GM23338 (cell line): ENCODE results near the gene PIGB. TPM values are rescaled to one million over a fixed set of nuclear protein-coding genes. Genes with fewer than 3 reads are reported as not detected.

Experiments used
- ATAC-seq: fragments of 200-7000 bp; cut with Tn5 transposase; 3 replicates; pipeline ENCODE4 v1.9.1; 2020
- DNase-seq: peaks from one replicate; pipeline ENCODE4 v3.0.0-alpha.2; 2015; ENCODE audit warnings: low spot score
- H2AFZ ChIP-seq: fragments of 200-600 bp; sonication (generic); 2 replicates; pipeline ENCODE4 v1.8.0; 2016; ENCODE audit warnings: antibody characterized with exemption, mild to moderate bottlenecking, moderate library complexity
- H3F3A ChIP-seq: fragments of 200-600 bp; sonication (generic); replicated peaks from 2 replicates; pipeline ENCODE4 v1.8.0; 2017; ENCODE audit warnings: antibody characterized with exemption, mixed run types, low read depth
- H3K27ac ChIP-seq: fragments of 200-600 bp; sonication (generic); 2 replicates; pipeline ENCODE4 v1.6.1; 2016; ENCODE audit warnings: low read depth
- H3K27me3 ChIP-seq: fragments of 200-600 bp; sonication (generic); 2 replicates; pipeline ENCODE4 v1.8.0; 2016; ENCODE audit warnings: mild to moderate bottlenecking, mixed run types, moderate library complexity; ENCODE audit not compliant: insufficient read depth
- H3K36me3 ChIP-seq: fragments of 200-600 bp; sonication (generic); 2 replicates; pipeline ENCODE4 v1.8.0; 2016; ENCODE audit warnings: mild to moderate bottlenecking; ENCODE audit not compliant: insufficient read depth
- H3K4me1 ChIP-seq: fragments of 200-600 bp; sonication (generic); 2 replicates; pipeline ENCODE4 v1.8.0; 2016; ENCODE audit warnings: mild to moderate bottlenecking, moderate library complexity; ENCODE audit not compliant: insufficient read depth
- H3K4me2 ChIP-seq: fragments of 200-600 bp; sonication (generic); 2 replicates; pipeline ENCODE4 v1.7.1; 2017; ENCODE audit warnings: mixed run types
- H3K4me3 ChIP-seq: fragments of 200-600 bp; sonication (generic); 2 replicates; pipeline ENCODE4 v1.6.1; 2016; ENCODE audit warnings: mixed run types
- H3K79me2 ChIP-seq: fragments of 200-600 bp; sonication (generic); replicated peaks from 2 replicates; pipeline ENCODE4 v1.8.0; 2017; ENCODE audit warnings: mild to moderate bottlenecking; ENCODE audit not compliant: insufficient read depth
- H3K9me2 ChIP-seq: fragments of 200-600 bp; sonication (generic); 2 replicates; pipeline ENCODE4 v1.8.0; 2017; ENCODE audit not compliant: insufficient read depth
- H4K20me1 ChIP-seq: fragments of 200-600 bp; sonication (generic); replicated peaks from 2 replicates; pipeline ENCODE4 v1.8.0; 2017; ENCODE audit warnings: mild to moderate bottlenecking; ENCODE audit not compliant: insufficient read depth
- H3K27ac Mint-ChIP-seq: 2 replicates; pipeline ENCODE4 v1.8.0; 2020; ENCODE audit warnings: inconsistent platforms, mild to moderate bottlenecking, moderate library complexity, mixed read lengths
- H3K27me3 Mint-ChIP-seq: 3 replicates; pipeline ENCODE4 v1.8.0; 2022; ENCODE audit warnings: low read depth, mild to moderate bottlenecking, moderate library complexity, mixed read lengths, inconsistent platforms; ENCODE audit not compliant: insufficient read depth, poor library complexity
- H3K36me3 Mint-ChIP-seq: 3 replicates; pipeline ENCODE4 v1.8.0; 2021; ENCODE audit warnings: low read depth, mild to moderate bottlenecking, inconsistent platforms, moderate library complexity, mixed read lengths
- H3K4me1 Mint-ChIP-seq: 3 replicates; pipeline ENCODE4 v1.8.0; 2020; ENCODE audit warnings: mild to moderate bottlenecking, inconsistent platforms, mixed read lengths
- H3K4me3 Mint-ChIP-seq: 3 replicates; pipeline ENCODE4 v1.8.0; 2021; ENCODE audit warnings: moderate library complexity, mild to moderate bottlenecking, inconsistent platforms, mixed read lengths
- H3K9me3 Mint-ChIP-seq: 3 replicates; pipeline ENCODE4 v1.8.0; 2020; ENCODE audit warnings: moderate library complexity, mild to moderate bottlenecking, inconsistent platforms, mixed read lengths
- CREB1 ChIP-seq: fragments of 250-450 bp; sonication (Bioruptor Pico); IDR thresholded peaks from 2 replicates; pipeline ENCODE4 v1.5.0; 2020; ENCODE audit warnings: low read depth, mild to moderate bottlenecking, moderate library complexity
- EZH2 ChIP-seq: fragments of 200-600 bp; sonication (generic); IDR thresholded peaks from one replicate; pipeline ENCODE4 v1.8.0; 2017; ENCODE audit warnings: antibody characterized with exemption, mild to moderate bottlenecking, low read depth; ENCODE audit not compliant: unreplicated experiment
- EZH2phosphoT487 ChIP-seq: fragments of 200-600 bp; sonication (generic); IDR thresholded peaks from one replicate; pipeline ENCODE4 v1.8.1; 2018; ENCODE audit warnings: antibody characterized with exemption; ENCODE audit not compliant: unreplicated experiment
- NANOG ChIP-seq: IDR thresholded peaks from 2 replicates; pipeline ENCODE4 v1.6.1; 2016; ENCODE audit warnings: antibody characterized with exemption, borderline replicate concordance
- POLR2AphosphoS5 ChIP-seq: IDR thresholded peaks from 2 replicates; pipeline ENCODE4 v1.6.1; 2016; ENCODE audit warnings: antibody characterized with exemption, low read depth
- STAT1 ChIP-seq: IDR thresholded peaks from one replicate; pipeline ENCODE4 v1.6.1; 2016; ENCODE audit warnings: antibody characterized with exemption; ENCODE audit not compliant: unreplicated experiment
- ZNF114 ChIP-seq: fragments of 250-450 bp; sonication (Bioruptor Pico); IDR thresholded peaks from 2 replicates; pipeline ENCODE4 v1.5.0; 2020; ENCODE audit warnings: mild to moderate bottlenecking, moderate library complexity
- ZNF331 ChIP-seq: fragments of 250-450 bp; sonication (Bioruptor Pico); IDR thresholded peaks from 2 replicates; pipeline ENCODE4 v1.5.0; 2020; ENCODE audit warnings: low read depth, mild to moderate bottlenecking, moderate library complexity
- polyA plus RNA-seq: library from polyadenylated mRNA; unstranded; fragments of >200 nt; fragmentation: Nextera tagmentation; extraction: Ambion mirVana; gene quantifications from 2 replicates; pipeline ENCODE4 v1.2.1, GENCODE V29; 2016
- total RNA-seq: library from RNA; depleted of rRNA; stranded (reverse); fragments of >200 nt; shearing (Covaris generic); gene quantifications from 2 replicates; pipeline ENCODE4 v1.2.3, GENCODE V29; 2014
- TF ChIP-seq, protein P1 (sequence below), 2 experiments: fragments of 200-600 bp in 1 of 2; sonication (generic) in 1 of 2; conservative IDR thresholded peaks; 2 replicates each; pipeline versions ENCODE4 v1.5.1 to v1.6.1; 2016 to 2017; ENCODE audit warnings: antibody characterized with exemption in 2 of 2, low read depth in 2 of 2, mild to moderate bottlenecking in 2 of 2, moderate library complexity in 1 of 2
- TF ChIP-seq, protein P2 (sequence below): IDR thresholded peaks from 2 replicates; pipeline ENCODE4 v1.6.1; 2016; ENCODE audit warnings: antibody characterized with exemption
- TF ChIP-seq, protein P3 (sequence below): IDR thresholded peaks from one replicate; pipeline ENCODE4 v1.6.1; 2018; ENCODE audit warnings: antibody characterized with exemption; ENCODE audit not compliant: unreplicated experiment
- TF ChIP-seq, protein P4 (sequence below): fragments of 250-450 bp; sonication (Bioruptor Pico); IDR thresholded peaks from 2 replicates; pipeline ENCODE4 v1.5.0; 2020; ENCODE audit warnings: mild to moderate bottlenecking, moderate library complexity

Gene PIGB
- total and polyA plus RNA-seq, 2 experiments from 2014 or later = 6.1 to 9.0 TPM

DNA sequence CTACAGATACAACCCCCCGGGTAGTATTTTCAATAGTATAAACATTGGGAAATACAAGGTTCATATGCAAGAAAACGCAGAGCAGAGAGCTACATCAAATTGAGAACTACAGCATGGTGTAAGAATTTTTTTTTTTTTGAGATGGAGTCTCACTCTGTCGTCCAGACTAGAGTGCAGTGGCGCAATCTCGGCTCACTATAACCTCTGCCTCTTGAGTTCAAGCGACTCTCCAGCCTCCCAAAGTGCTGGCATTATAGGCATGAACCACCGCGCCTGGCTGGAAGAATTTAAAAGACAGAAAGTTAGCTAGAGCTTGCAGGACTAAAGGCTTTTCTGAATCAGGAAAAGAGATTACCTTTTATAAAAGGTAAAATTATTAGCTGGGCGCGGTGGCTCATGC is 42.0 kb downstream of the PIGB start:
- H3F3A ChIP-seq = no peaks in the 10 kb centered on the region
- no peak overlapping the region for H2AFZ ChIP-seq
- H3K9me3 Mint-ChIP-seq = no peaks in the 10 kb centered on the region; the same call in 2 of the 3 replicates
- no peaks in the 10 kb centered on the region for H3K27me3 ChIP-seq
- H3K36me3 Mint-ChIP-seq = no peaks in the 10 kb centered on the region
- H4K20me1 ChIP-seq = no peaks in the 10 kb centered on the region
- H3K4me1 Mint-ChIP-seq = peaks cover 9% of the 10 kb centered on the region; the same call in 2 of the 3 replicates
- no peaks in the 10 kb centered on the region for H3K9me2 ChIP-seq
- DNase-seq (no peak), ATAC-seq (no peak)
- H3K27me3 Mint-ChIP-seq = no peaks in the 10 kb centered on the region
- H3K4me3 Mint-ChIP-seq = no peak overlapping the region
- no peak overlapping the region; the same call in 1 of the 2 replicates for H3K27ac ChIP-seq
- no peaks in the 10 kb centered on the region; the same call in 1 of the 2 replicates for H3K4me1 ChIP-seq
- H3K4me2 ChIP-seq = no peak overlapping the region
- TF ChIP-seq CREB1 (no peak), EZH2phosphoT487 (no peak), ZNF331 (CRISPR knock-in tag) (no peak), POLR2AphosphoS5 (no peak), STAT1 (no peak), ZNF114 (CRISPR knock-in tag) (no peak), EZH2 (no peak), NANOG (no peak)
- TF ChIP-seq, protein P1, sequence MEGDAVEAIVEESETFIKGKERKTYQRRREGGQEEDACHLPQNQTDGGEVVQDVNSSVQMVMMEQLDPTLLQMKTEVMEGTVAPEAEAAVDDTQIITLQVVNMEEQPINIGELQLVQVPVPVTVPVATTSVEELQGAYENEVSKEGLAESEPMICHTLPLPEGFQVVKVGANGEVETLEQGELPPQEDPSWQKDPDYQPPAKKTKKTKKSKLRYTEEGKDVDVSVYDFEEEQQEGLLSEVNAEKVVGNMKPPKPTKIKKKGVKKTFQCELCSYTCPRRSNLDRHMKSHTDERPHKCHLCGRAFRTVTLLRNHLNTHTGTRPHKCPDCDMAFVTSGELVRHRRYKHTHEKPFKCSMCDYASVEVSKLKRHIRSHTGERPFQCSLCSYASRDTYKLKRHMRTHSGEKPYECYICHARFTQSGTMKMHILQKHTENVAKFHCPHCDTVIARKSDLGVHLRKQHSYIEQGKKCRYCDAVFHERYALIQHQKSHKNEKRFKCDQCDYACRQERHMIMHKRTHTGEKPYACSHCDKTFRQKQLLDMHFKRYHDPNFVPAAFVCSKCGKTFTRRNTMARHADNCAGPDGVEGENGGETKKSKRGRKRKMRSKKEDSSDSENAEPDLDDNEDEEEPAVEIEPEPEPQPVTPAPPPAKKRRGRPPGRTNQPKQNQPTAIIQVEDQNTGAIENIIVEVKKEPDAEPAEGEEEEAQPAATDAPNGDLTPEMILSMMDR (conservative IDR thresholded peaks at IDR 0.05; ENCODE audit: low read depth in 2 of 2) = no peak
- TF ChIP-seq, protein P2, sequence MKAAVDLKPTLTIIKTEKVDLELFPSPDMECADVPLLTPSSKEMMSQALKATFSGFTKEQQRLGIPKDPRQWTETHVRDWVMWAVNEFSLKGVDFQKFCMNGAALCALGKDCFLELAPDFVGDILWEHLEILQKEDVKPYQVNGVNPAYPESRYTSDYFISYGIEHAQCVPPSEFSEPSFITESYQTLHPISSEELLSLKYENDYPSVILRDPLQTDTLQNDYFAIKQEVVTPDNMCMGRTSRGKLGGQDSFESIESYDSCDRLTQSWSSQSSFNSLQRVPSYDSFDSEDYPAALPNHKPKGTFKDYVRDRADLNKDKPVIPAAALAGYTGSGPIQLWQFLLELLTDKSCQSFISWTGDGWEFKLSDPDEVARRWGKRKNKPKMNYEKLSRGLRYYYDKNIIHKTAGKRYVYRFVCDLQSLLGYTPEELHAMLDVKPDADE = no peak
- TF ChIP-seq, protein P3, sequence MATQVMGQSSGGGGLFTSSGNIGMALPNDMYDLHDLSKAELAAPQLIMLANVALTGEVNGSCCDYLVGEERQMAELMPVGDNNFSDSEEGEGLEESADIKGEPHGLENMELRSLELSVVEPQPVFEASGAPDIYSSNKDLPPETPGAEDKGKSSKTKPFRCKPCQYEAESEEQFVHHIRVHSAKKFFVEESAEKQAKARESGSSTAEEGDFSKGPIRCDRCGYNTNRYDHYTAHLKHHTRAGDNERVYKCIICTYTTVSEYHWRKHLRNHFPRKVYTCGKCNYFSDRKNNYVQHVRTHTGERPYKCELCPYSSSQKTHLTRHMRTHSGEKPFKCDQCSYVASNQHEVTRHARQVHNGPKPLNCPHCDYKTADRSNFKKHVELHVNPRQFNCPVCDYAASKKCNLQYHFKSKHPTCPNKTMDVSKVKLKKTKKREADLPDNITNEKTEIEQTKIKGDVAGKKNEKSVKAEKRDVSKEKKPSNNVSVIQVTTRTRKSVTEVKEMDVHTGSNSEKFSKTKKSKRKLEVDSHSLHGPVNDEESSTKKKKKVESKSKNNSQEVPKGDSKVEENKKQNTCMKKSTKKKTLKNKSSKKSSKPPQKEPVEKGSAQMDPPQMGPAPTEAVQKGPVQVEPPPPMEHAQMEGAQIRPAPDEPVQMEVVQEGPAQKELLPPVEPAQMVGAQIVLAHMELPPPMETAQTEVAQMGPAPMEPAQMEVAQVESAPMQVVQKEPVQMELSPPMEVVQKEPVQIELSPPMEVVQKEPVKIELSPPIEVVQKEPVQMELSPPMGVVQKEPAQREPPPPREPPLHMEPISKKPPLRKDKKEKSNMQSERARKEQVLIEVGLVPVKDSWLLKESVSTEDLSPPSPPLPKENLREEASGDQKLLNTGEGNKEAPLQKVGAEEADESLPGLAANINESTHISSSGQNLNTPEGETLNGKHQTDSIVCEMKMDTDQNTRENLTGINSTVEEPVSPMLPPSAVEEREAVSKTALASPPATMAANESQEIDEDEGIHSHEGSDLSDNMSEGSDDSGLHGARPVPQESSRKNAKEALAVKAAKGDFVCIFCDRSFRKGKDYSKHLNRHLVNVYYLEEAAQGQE = no peak
- TF ChIP-seq, protein P4, sequence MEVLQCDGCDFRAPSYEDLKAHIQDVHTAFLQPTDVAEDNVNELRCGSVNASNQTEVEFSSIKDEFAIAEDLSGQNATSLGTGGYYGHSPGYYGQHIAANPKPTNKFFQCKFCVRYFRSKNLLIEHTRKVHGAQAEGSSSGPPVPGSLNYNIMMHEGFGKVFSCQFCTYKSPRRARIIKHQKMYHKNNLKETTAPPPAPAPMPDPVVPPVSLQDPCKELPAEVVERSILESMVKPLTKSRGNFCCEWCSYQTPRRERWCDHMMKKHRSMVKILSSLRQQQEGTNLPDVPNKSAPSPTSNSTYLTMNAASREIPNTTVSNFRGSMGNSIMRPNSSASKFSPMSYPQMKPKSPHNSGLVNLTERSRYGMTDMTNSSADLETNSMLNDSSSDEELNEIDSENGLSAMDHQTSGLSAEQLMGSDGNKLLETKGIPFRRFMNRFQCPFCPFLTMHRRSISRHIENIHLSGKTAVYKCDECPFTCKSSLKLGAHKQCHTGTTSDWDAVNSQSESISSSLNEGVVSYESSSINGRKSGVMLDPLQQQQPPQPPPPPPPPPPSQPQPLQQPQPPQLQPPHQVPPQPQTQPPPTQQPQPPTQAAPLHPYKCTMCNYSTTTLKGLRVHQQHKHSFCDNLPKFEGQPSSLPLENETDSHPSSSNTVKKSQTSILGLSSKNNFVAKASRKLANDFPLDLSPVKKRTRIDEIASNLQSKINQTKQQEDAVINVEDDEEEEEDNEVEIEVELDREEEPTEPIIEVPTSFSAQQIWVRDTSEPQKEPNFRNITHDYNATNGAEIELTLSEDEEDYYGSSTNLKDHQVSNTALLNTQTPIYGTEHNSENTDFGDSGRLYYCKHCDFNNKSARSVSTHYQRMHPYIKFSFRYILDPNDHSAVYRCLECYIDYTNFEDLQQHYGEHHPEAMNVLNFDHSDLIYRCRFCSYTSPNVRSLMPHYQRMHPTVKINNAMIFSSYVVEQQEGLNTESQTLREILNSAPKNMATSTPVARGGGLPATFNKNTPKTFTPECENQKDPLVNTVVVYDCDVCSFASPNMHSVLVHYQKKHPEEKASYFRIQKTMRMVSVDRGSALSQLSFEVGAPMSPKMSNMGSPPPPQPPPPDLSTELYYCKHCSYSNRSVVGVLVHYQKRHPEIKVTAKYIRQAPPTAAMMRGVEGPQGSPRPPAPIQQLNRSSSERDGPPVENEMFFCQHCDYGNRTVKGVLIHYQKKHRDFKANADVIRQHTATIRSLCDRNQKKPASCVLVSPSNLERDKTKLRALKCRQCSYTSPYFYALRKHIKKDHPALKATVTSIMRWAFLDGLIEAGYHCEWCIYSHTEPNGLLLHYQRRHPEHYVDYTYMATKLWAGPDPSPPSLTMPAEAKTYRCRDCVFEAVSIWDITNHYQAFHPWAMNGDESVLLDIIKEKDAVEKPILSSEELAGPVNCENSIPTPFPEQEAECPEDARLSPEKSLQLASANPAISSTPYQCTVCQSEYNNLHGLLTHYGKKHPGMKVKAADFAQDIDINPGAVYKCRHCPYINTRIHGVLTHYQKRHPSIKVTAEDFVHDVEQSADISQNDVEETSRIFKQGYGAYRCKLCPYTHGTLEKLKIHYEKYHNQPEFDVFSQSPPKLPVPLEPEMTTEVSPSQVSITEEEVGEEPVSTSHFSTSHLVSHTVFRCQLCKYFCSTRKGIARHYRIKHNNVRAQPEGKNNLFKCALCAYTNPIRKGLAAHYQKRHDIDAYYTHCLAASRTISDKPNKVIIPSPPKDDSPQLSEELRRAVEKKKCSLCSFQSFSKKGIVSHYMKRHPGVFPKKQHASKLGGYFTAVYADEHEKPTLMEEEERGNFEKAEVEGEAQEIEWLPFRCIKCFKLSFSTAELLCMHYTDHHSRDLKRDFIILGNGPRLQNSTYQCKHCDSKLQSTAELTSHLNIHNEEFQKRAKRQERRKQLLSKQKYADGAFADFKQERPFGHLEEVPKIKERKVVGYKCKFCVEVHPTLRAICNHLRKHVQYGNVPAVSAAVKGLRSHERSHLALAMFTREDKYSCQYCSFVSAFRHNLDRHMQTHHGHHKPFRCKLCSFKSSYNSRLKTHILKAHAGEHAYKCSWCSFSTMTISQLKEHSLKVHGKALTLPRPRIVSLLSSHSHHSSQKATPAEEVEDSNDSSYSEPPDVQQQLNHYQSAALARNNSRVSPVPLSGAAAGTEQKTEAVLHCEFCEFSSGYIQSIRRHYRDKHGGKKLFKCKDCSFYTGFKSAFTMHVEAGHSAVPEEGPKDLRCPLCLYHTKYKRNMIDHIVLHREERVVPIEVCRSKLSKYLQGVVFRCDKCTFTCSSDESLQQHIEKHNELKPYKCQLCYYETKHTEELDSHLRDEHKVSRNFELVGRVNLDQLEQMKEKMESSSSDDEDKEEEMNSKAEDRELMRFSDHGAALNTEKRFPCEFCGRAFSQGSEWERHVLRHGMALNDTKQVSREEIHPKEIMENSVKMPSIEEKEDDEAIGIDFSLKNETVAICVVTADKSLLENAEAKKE (CRISPR knock-in tag) = no peak
- no peak overlapping the region for H3K4me3 ChIP-seq
- no peaks in the 10 kb centered on the region for H3K36me3 ChIP-seq
- no peak overlapping the region for H3K27ac Mint-ChIP-seq
- H3K79me2 ChIP-seq = no peaks in the 10 kb centered on the region
